Activated CD4-positive, alpha-beta T cell treated with anti-CD3 and anti-CD28 coated beads, Interleukin-2, amount 50 U/mL, for 48 hours (primary cell): ENCODE results near the gene HERC5.

Source experiments
- DNase-seq, 2 experiments: peaks; one replicate each; pipeline ENCODE4 v3.0.0-alpha.2; 2020

HERC5 gene

GRCh38 chr4:88448889-88449288 lies 8.0 kb upstream of the HERC5 start:
- DNase-seq, result no peak

GRCh38 chr4:88449290-88449689 lies 7.6 kb upstream of the HERC5 start:
- DNase-seq, result no peak

DNA sequence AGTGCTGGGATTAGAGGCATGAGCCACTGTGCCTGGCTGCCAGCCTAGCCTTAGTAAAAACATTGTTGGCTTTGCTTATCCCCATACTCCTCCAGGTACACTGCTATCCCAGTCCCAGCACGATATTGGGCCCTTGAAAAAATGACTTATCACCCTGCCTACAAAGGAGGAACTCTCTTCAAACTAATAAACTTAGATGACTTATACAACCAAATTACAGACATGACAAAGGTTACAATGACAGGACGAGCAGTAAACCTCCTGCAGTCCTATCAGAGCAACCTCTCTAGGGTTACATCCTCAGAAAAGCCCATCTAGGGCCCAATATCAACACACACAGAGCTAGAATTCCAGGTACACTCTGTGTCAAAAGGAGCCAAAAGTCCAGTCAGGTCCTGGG lies 5.7 kb upstream of the HERC5 start:
- DNase-seq, result no peak

DNA sequence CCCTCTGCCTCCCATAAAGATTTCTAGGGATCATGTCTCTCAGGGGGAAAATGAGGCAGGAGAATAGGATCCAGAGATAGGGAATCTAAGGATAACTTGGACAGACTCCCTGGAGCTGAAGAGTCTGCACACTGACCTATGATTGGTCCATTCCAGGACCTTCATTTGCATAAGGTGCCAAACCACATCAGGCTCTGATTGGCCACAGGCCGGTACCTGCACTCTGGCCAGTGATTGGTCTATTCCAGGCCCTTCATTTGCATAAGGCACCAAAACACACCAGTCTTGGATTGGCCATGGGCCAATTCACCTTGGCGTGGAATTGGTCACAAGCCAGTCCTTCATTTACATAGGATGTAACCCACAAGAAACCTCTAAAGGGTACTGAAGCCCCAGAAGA lies 4.0 kb upstream of the HERC5 start:
- DNase-seq, result no peak

GRCh38 chr4:88457307-88458103 lies 586 bp downstream of the HERC5 start:
- peak; percentile 32 to 43 for DNase-seq

DNA sequence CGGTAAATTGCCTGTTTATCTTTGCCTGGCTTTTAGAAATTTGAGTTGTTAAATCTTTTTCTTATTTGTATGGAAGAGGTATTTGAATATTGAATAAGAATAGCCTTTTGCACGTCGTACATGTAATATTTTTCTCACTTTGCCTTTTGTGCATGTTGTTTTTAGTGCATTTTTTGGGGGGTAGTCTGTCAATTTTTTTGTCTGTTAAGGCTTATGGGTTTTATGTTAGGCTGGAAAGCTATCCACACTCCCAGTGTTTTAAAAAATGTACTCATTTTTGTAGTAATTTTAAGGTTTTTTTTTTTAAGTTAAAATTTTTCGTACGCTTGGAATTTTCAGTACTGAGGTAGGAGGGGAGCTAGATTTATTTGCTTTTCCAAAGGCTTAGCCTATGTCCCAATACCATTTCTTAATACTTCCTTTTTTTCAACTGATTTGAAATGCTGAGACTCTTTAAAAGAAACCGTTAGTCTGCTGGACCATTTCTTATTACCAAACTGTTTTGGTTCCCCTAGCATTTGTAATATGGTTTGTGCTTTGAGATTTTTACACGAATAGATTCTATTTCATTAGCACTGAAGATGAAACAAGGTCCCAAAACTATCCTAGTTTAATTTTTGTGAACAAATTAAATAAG lies 1.3 kb downstream of the HERC5 start:
- DNase-seq, result no peak

DNA sequence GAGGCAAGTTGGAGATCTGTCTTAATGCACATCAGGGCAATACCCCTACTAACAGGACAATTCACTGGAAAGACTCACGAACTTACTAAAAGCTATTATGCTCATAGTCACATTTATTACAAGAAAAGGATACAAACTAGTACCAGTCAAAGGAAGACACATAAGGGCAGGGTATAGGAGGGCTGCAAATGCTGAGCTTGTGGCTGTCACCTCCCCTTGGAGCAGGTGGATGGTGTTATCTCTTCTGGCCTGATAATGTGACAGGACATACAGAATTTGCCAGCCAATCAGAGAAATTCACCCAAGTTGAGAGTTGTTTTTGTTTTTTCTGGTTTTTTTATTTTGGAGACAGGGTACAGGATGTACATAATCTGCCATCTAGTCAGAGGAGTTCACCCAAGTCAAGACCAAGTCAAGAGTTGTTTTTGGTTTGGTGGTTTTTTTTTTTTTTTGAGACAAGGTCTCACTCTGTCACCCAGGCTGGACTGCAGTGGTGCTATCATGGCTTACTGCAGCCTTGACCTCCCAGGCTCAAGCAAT lies 8.8 kb downstream of the HERC5 start:
- no peak for DNase-seq

DNA sequence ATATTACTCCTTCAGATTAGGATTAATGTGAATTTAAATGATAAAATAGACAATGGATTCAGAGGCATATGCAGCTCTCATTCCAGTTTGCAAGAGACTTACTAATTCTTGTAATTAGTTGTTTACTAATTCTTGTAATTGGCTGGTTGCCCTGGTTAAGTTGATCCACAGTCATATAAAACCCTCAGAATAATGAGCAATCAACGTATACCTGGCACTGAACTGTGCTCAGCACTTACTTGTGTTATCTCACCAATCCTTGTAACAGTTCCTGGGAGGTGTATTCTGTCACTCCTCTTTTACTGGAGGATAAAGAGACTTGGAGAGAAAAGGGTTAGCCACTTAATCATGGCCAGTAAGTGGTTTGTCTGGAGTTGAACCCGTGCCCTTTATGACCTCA lies 10.5 kb downstream of the HERC5 start:
- no peak for DNase-seq

GRCh38 chr4:88477229-88477860 lies 20.4 kb downstream of the HERC5 start:
- no peak for DNase-seq

DNA sequence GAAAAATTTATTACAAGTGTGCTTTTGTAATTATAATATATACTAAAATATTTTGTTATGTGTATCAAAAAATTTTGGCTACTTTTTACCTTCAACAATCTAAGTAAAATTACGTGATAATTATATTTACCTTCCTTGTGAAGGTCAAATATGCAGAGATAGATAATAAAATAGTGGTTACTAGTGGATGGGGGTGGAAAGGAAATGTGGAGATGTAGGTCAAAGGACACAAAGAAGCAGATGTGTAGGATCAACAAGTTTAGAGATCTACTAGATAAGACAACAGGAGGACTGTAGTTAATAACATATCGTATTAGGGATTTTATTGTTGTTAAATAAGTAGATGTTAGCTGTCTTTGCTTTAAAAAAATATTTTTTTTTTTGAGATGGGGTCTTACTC lies 21.3 kb downstream of the HERC5 start:
- no peak for DNase-seq

DNA sequence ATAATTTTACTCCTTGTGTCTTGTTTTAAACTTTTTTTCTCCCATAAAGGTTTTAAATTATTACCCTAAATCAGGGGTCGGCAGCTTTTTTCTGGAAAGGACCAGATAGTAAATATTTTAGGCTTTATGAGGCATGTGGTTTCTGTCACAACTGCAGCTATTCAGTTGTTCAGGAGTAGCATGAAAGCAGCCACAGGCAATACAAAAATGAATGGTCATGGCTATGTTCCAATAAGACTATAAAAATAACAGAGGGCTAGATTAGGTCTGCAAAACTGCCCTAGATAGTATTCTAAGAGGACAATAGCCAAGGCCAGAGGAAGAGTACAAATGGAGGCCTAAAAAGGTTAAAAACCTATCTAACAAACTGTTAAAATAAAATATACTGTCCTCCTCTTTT lies 24.6 kb downstream of the HERC5 start:
- no peak for DNase-seq

DNA sequence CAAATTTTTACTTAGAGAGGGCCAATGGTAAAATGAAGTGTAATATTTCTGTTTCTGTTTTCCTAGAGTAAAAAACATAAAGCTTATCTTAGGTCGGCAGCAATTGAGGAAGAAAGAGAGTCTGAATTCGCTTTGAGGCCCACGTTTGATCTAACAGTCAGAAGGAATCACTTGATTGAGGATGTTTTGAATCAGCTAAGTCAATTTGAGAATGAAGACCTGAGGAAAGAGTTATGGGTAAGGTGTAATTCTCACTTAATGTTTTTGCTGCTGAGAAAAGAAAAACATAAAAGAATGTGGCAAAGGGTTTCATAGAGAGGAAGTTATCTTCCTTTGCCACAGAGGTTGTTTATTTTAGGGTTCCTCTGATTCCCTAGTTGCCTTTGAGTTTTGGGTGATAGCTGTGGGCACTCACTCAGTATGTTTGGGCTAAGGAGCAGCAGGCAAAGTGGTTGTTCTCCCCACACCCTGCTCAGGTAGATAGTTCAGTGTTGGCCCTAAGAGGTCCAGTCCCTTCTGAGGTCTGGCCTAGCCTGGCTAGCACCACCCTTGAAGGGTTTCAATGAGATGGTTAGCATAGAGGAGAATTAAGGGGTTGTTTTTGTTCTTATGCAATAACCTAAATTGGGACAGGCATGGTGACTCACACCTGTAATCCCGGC lies 32.3 kb downstream of the HERC5 start:
- no peak for DNase-seq

- no peak for DNase-seq
Observed at GRCh38 chr4:88497859-88498409, 41.0 kb downstream of the HERC5 start.

DNA sequence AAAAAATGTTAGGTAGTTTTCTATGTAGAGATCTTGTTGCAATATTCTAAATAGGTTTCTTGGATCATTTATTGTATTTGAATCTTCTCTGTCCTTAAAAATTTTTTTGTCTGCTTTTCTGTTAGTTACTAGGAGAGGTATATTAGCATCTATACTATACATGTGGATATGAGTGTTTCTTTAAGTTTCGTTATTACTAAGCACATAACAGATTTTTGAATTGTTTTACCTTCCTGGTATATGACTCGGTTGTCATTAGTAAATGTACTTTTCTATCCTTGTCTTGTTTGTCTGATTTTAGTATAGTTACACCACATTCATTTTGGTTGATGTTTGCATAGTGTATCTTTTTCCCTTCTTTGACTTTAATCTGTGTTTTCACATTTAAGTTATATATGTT lies 46.4 kb downstream of the HERC5 start:
- no peak for DNase-seq

GRCh38 chr4:88511236-88511635 lies 54.3 kb downstream of the HERC5 start:
- DNase-seq, result no peak

GRCh38 chr4:88514557-88515511 lies 57.9 kb downstream of the HERC5 start:
- DNase-seq, result no peak

GRCh38 chr4:88516746-88517145 lies 59.8 kb downstream of the HERC5 start:
- no peak for DNase-seq

- no peak for DNase-seq
Observed at GRCh38 chr4:88517825-88518224, 60.9 kb downstream of the HERC5 start.

DNA sequence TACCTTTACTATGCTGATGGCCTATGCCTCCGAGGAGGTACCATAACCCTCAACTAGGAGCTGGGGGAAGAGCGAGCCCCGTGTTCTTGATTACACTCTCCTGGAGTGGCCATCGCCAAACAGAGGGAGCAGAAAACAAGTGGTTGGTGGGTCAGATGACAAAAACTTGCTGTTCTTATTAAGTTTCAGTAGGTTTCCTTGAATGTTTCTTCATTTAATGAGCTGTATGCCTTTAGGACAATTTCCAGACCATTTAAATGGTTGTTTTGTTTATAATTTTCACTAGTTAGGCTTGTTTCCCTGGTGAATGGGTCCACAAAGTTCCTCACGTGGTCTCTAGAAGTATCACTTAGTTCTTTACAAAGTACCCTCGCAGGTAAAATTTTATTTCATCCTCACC lies 62.0 kb downstream of the HERC5 start:
- DNase-seq, result no peak

- DNase-seq, result peak; percentile 54 to 59
Observed at GRCh38 chr4:88522702-88523324, 65.9 kb downstream of the HERC5 start.
